HG02571 (cell line): ENCODE results near the gene CA5A.
"Not testable (repeated sequence)": the region's sequence is repeated elsewhere in the genome, so short reads cannot be mapped to it uniquely, and the experiment has no call there.

Experiments
- ATAC-seq: cut with Tn5 transposase; IDR thresholded peaks from one replicate; pipeline ENCODE4 v1.9.1; 2021; ENCODE audit warnings: mild to moderate bottlenecking, moderate library complexity; ENCODE audit not compliant: unreplicated experiment

Gene CA5A

GRCh38 chr16:87870418-87871291 lies 65.7 kb downstream of the CA5A start:
- not testable (repeated sequence) for ATAC-seq

- ATAC-seq, result not testable (repeated sequence)
Observed at GRCh38 chr16:87869879-87870417, 66.4 kb downstream of the CA5A start.

DNA sequence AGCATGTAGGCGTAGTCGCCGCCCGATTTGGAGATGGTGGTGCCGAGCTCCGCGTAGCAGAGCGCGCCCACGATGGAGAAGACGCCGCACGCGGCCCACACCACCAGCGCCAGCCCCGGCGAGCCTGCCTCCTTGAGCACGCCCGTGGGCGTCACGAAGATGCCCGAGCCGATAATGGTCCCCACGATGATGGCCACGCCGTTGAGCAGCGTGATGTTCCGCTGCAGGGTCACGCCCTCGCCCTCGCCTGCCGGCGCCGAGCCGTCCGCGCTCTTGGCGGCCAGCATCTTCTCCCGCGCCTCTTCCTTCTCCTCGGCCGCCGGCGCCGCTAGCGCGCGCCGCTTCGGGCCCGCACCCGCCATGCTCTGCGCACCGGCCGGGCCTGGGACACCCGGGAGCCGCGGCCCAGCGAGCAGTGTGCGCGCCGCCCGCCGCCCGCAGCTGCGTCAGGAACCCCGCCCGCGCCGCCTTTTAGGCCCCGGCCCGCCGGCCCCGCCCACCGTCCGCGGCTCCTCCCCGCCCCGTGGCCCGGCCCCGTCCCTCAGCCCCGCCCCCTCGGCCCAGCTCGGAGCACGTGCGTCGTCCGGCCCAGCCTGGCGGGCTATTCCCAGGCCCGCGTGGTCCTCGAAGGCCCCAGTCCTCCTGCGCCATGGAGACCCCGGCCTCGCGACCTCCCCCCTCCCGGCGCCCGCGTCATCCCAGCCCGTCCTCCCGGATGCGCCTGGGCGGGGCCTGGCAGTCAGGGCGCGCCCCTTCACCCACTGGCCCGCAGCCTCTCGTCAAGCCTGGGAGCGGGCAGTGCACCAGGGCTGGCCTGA lies 67.1 kb downstream of the CA5A start, which contains the start of gene SLC7A5:
TSS of gene SLC7A5 (minus strand) at position 447 of the 818 bp plus-strand sequence. CDS start at position 362, 85 bp downstream.
- peak; percentile 50 for ATAC-seq

GRCh38 chr16:87868254-87869029 lies 67.9 kb downstream of the CA5A start:
- ATAC-seq, result peak; percentile 13

GRCh38 chr16:87865902-87866555 lies 70.3 kb downstream of the CA5A start:
- ATAC-seq, result not testable (repeated sequence)

DNA sequence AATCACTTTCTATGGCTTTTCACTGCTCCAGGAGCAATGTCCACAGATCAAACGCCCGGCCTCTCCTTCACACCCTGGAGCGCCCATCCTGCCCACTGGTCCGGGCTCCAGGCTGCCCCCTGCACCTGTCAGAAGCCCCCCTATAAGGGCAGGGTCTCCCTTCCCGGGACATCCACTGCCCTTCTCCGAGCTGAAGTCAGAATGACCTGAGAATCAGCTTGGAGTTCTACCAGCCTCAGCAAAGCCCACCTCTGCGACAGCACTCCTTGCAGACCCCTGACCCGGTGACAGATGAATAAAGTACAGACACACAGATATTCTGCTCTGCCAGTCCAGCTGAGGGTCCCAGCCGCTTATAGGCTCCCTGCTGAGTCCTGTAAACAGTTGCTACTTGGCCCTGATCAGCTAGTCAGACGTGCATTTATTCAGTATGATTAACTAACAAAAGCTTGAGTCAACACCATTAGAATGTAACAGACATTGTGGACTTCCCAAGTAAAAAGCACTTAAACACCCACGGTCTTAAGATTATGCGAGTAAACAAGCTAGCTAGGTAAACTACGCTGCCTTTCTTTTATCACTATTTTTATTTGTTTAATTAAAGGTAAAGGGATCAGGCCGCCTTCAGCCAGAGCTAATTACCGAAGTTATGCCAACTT lies 71.9 kb downstream of the CA5A start:
- ATAC-seq, result no peak

- not testable (repeated sequence) for ATAC-seq
Observed at GRCh38 chr16:87863327-87863635, 73.0 kb downstream of the CA5A start.

GRCh38 chr16:87862597-87863326 lies 73.6 kb downstream of the CA5A start:
- not testable (repeated sequence) for ATAC-seq

- not testable (repeated sequence) for ATAC-seq
Observed at GRCh38 chr16:87861300-87862099, 74.8 kb downstream of the CA5A start.

- no peak for ATAC-seq
Observed at GRCh38 chr16:87860553-87861299, 75.6 kb downstream of the CA5A start.

- not testable (repeated sequence) for ATAC-seq
Observed at GRCh38 chr16:87858151-87858993, 78.0 kb downstream of the CA5A start.

GRCh38 chr16:87856791-87857228 lies 79.5 kb downstream of the CA5A start:
- ATAC-seq, result no peak

DNA sequence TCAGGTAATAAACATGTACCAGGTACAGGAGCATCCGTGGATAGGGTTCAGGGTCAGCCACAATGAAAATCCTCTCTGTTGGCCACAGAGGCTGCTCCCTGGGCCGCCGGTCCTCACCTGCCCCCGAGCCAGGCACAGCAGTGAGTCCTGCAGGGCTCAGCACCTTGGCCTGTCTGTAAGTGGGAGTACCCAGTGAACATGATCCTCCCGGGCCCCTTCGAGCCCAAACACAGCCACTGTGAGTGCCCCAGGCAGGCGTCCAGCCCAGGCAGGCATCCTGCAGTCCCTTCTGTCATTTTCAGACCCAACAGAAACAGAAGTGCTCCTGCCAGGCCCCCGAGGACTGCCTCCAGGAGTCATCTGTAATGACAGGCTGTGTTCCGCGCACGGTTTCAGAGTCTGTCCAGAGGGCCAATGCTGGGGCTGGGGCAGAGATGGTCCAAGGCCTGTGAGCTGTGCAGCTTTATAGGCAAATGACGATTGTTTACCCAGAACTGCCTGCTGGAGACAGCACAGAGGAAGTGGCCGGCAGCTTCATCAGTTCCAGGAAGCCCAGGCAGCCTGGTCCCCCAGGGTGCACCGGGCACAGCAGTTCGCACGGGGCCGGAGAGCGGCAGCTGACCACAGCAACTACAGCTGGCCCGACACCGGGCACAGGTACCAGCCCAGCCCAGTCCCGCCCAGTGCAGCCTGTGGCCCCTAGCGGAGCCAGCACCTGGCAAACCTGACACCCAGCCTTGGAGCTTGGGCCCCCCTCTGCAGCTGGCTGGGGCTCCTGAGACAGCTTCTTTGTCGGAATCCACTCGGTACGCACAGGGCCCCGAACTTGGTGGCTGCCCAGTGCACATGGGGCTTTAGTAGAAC lies 80.2 kb downstream of the CA5A start:
- no peak for ATAC-seq

- ATAC-seq, result no peak
Observed at GRCh38 chr16:87854907-87855683, 81.2 kb downstream of the CA5A start.
